ENCODE results near the gene TMOD1. TPM values are rescaled to one million over a fixed set of nuclear protein-coding genes. Genes with fewer than 3 reads are reported as not detected.

TMOD1 gene
- total RNA-seq, 2 donors from 2014 or later: 0.86 to 0.94 TPM

DNA sequence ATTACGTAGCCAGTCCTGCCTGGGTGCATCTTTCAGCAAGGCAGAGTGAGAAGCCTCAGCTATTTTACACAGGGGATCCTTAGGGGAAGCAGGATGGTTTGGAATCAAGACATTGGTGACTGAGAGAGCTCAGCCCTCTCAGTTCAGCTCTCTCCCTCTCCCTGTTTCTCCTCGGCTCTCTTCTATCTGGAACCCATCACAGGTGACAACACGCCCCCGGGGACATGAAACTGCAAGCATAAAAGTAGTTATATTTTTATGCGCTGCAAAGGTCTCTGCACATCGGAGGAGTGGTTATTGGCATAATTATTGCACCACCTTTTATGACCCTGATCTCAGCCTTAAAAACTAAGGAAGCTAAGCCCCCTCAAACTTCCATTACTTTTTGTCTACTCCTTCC lies 14.2 kb downstream of the TMOD1 start:
- no peak overlapping the region for H3K27ac Mint-ChIP-seq
- ATAC-seq: no peak
- H3K4me3 Mint-ChIP-seq: no peak overlapping the region
- peaks cover 4% of the 10 kb centered on the region for H3K4me1 Mint-ChIP-seq
- no peak for DNase-seq
- H3K27me3 Mint-ChIP-seq: peaks cover 53% of the 10 kb centered on the region
- peaks cover 3% of the 10 kb centered on the region for H3K36me3 Mint-ChIP-seq (ENCODE audit: low read depth)
- H3K9me3 ChIP-seq (ENCODE audit: control insufficient read depth, low read length, poor library complexity, severe bottlenecking): no peaks in the 10 kb centered on the region

DNA sequence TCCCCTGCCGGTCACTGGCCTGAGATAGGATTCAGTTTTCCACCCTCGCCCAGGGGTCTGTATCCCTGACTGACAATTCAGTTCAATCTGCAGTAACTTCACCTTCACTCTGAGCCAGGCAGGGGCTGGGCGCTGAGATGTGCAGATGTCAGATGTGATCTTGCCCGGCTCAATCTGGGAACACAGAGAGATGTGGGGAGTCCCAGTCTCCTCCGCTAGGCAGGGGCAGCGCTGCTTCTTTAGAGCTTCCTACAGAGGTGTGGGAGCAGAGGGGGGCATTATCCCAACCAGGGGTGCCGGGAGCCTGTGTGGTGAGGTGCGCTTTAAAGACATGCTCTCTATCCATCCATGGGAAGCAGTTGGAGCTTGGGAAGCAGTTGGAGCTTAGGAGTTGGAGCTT lies 14.6 kb downstream of the TMOD1 start:
- Mint-ChIP-seq H3K36me3 (ENCODE audit: low read depth) (peaks cover 3% of the 10 kb centered on the region), H3K4me1 (peaks cover 4% of the 10 kb centered on the region), H3K27me3 (peaks cover 53% of the 10 kb centered on the region), H3K27ac (peak overlapping the region; percentile 47), H3K4me3 (no peak overlapping the region)
- no peak for ATAC-seq
- DNase-seq: no peak
- H3K9me3 ChIP-seq (ENCODE audit: control insufficient read depth, low read length, poor library complexity, severe bottlenecking): no peaks in the 10 kb centered on the region

GRCh38 chr9:97517331-97518089 lies 16.0 kb downstream of the TMOD1 start:
- no peak for ATAC-seq
- DNase-seq: no peak
- Mint-ChIP-seq H3K36me3 (ENCODE audit: low read depth) (peaks cover 3% of the 10 kb centered on the region), H3K4me1 (peaks cover 4% of the 10 kb centered on the region), H3K27me3 (peaks cover 44% of the 10 kb centered on the region), H3K27ac (no peak overlapping the region), H3K4me3 (no peak overlapping the region)
- no peaks in the 10 kb centered on the region for H3K9me3 ChIP-seq (ENCODE audit: control insufficient read depth, low read length, poor library complexity, severe bottlenecking)

DNA sequence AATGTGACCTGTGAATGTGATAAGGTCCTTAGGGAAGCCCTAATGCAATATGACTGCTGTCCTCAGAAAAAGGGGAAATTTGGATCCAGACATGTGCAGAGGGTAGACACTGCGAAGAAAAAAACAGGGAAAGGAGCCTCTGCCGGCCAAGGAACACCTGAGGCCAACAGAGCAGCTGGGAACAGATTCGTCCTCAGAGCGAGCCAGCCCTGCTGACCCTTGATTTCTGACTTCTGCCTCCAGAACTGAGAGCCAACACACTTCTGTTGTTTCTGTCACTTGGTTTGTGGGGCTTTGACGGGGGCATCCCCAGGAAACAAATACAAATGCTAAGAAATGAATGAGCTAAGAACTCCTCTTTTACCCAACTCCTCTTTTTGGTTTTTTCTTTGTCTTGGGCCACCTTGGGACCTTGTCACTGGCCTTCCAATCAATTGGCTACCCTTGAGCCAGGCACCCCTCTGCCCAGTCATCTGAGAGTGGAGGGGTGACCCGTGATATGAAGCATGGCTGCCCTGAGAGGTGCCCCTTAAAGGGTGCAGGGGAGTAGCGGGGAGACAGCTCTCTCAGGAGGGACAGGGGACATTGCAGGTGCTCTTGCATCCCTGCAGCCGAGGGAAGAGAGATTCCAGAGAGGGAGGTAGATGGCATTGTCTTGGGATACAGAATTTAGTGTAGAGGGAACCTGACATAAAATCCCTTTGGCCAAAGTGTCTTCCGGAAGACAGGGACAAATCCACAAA lies 16.9 kb downstream of the TMOD1 start:
- H3K9me3 ChIP-seq (ENCODE audit: control insufficient read depth, low read length, poor library complexity, severe bottlenecking): no peaks in the 10 kb centered on the region
- H3K4me3 Mint-ChIP-seq: no peak overlapping the region
- DNase-seq (no peak), ATAC-seq (no peak)
- H3K4me1 Mint-ChIP-seq: peaks cover 4% of the 10 kb centered on the region
- no peak overlapping the region for H3K27ac Mint-ChIP-seq
- peaks cover 44% of the 10 kb centered on the region for H3K27me3 Mint-ChIP-seq
- H3K36me3 Mint-ChIP-seq (ENCODE audit: low read depth): peaks cover 3% of the 10 kb centered on the region

- H3K4me1 Mint-ChIP-seq: peaks cover 4% of the 10 kb centered on the region
- no peaks in the 10 kb centered on the region for H3K9me3 ChIP-seq (ENCODE audit: control insufficient read depth, low read length, poor library complexity, severe bottlenecking)
- H3K4me3 Mint-ChIP-seq: no peak overlapping the region
- peaks cover 3% of the 10 kb centered on the region for H3K36me3 Mint-ChIP-seq (ENCODE audit: low read depth)
- H3K27ac Mint-ChIP-seq: no peak overlapping the region
- ATAC-seq: no peak
- H3K27me3 Mint-ChIP-seq: peaks cover 44% of the 10 kb centered on the region
- no peak for DNase-seq
Measured at GRCh38 chr9:97518909-97519307, 17.4 kb downstream of the TMOD1 start.

- H3K27me3 Mint-ChIP-seq: peaks cover 44% of the 10 kb centered on the region
- H3K36me3 Mint-ChIP-seq (ENCODE audit: low read depth): peaks cover 3% of the 10 kb centered on the region
- H3K27ac Mint-ChIP-seq: no peak overlapping the region
- H3K9me3 ChIP-seq (ENCODE audit: control insufficient read depth, low read length, poor library complexity, severe bottlenecking): no peaks in the 10 kb centered on the region
- H3K4me3 Mint-ChIP-seq: no peak overlapping the region
- peaks cover 4% of the 10 kb centered on the region for H3K4me1 Mint-ChIP-seq
- ATAC-seq (no peak), DNase-seq (no peak)
Measured at GRCh38 chr9:97519441-97519970, 18.0 kb downstream of the TMOD1 start.

DNA sequence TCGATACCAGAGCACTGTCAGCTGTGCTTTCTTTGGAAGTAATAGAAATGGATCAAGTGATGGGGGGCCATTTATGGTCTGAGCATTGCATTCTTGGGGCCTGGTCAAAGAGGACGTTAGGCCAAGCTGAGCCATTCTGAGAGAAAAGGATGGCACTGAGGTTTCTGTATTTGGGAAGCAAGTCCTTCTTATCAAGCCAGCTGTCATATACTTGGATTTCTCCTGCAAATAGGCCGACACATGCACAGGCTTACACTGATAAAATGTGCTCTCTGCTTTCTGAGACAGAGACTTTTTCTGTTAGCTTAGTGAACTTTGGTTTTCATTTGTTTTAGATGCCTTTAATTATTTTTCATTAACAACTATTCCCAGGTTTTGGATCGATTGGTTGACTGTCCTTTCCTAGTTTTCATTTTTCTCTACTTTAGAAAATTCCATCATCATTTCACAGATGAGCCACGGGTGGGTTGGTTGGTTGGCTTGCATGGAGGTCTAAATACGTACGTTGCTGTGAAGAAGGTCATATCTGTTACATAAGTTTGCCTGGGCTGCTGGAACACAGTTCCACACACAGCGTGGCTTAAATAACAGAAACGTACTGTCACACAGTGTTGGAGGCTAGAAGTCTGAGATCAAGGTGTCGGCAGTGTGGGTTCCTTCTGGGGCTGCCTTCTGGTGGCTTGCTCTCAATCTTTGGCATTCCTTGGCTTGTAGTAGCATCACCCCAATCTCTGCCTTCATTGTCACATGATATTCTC lies 20.3 kb downstream of the TMOD1 start:
- H3K9me3 ChIP-seq (ENCODE audit: control insufficient read depth, low read length, poor library complexity, severe bottlenecking): no peaks in the 10 kb centered on the region
- no peak for ATAC-seq
- H3K36me3 Mint-ChIP-seq (ENCODE audit: low read depth): no peaks in the 10 kb centered on the region
- no peak overlapping the region for H3K27ac Mint-ChIP-seq
- no peak overlapping the region for H3K4me3 Mint-ChIP-seq
- DNase-seq: no peak
- peaks cover 30% of the 10 kb centered on the region for H3K27me3 Mint-ChIP-seq
- peaks cover 2% of the 10 kb centered on the region for H3K4me1 Mint-ChIP-seq

- DNase-seq (no peak), ATAC-seq (no peak)
- Mint-ChIP-seq H3K27ac (no peak overlapping the region), H3K4me1 (no peaks in the 10 kb centered on the region), H3K27me3 (peaks cover 8% of the 10 kb centered on the region), H3K36me3 (ENCODE audit: low read depth) (no peaks in the 10 kb centered on the region), H3K4me3 (no peak overlapping the region)
- no peaks in the 10 kb centered on the region for H3K9me3 ChIP-seq (ENCODE audit: control insufficient read depth, low read length, poor library complexity, severe bottlenecking)
Measured at GRCh38 chr9:97524424-97524823, 23.0 kb downstream of the TMOD1 start.

DNA sequence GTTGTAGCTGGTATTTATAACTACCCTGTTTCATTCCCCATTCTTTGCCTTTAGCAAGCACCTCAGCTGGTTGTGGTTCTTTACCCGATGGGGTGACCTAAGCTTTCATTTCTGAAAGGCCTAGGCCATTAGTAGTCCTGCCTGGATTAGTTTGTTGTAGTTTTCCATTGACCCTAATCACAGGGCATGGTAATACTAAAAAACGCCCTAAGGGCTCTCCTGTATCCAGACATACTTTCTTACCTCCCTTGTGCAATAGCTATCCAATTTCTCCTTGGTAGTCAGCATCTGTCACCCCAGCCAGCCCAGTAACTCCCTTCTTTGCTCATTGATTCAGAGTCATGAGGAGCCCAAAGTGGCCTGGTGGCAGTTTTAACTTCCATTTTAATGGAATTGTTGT lies 24.0 kb downstream of the TMOD1 start:
- Mint-ChIP-seq H3K4me1 (no peaks in the 10 kb centered on the region), H3K27me3 (peaks cover 10% of the 10 kb centered on the region), H3K36me3 (ENCODE audit: low read depth) (no peaks in the 10 kb centered on the region), H3K27ac (no peak overlapping the region), H3K4me3 (no peak overlapping the region)
- no peak for DNase-seq
- H3K9me3 ChIP-seq (ENCODE audit: control insufficient read depth, low read length, poor library complexity, severe bottlenecking): no peaks in the 10 kb centered on the region
- no peak for ATAC-seq

DNA sequence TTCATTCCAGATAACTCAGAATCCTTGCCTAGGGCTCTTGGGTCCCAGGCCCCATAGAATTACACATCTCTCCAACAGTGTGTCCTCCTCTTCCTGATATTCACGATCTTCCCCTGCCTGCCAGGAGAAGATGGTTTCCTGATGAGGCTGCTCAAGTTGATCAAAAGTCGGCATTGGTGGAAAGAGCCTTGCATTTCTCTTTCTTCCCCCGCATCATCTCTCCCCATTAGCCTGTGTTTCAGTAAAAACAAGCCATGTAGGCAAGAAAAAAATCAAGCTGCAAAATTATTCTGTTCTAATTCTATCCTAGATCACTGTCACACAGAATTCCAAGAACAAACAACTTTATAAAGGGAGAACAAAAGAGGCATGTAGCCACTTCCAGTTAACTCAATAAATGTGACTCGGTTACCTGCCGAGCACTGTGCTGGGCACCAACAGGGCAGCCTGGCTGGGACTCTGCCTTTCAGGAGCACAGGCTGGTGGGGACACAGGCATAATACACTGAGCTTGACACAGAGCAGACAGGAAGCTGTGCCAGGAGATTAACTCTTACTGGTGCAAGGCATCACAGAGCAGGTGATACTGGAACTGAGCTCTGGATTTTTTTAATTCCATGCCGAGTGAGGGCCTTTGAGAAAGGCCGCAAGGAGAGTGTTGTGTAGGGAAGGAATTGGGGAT lies 25.6 kb downstream of the TMOD1 start:
- DNase-seq (no peak), ATAC-seq (no peak)
- Mint-ChIP-seq H3K4me1 (no peaks in the 10 kb centered on the region), H3K27me3 (peaks cover 10% of the 10 kb centered on the region), H3K27ac (no peak overlapping the region), H3K4me3 (no peak overlapping the region), H3K36me3 (ENCODE audit: low read depth) (no peaks in the 10 kb centered on the region)
- H3K9me3 ChIP-seq (ENCODE audit: control insufficient read depth, low read length, poor library complexity, severe bottlenecking): no peaks in the 10 kb centered on the region

DNA sequence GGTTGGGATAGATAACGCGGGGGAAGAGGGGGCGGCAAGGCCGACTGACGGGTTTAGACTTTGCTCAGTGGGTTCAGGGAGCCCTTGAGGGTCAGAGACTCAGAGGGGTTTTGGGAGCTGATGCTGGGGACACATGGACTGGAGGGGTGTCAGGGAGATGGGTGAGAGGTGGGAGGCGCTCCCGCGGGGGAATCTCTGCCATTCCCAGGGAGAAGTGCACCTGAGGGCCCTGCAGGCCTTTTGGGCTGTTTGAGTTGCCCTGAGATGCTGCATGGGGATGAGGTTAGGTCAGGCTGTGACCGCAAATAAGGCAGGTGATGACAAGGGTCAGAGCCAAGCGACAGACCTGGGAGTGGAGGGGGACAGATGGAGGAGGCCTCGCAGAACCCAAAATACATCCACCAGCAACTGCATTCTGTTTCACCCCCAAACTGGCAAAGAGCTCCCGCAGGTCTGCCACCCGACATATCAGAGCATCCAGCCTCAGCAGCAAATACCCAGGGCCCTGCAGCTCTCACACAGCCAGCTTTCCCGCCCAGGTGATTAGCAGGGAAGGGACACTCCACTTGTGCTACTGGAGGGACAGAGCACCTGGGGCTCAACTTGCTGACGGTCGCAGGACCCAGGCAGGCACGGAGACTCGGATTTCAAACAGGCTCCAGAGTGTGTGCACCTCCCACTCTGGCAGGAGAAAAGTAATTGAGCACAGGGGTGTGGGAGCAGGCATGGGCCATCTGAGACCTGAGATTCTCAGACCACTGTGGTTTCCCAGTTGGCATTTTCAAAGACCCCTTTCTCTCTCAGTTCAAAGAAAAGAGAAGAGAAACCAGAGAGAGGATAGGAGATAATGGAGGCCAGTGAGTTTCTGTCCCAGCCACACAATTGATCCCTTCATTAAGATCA lies 26.4 kb downstream of the TMOD1 start:
- H3K9me3 ChIP-seq (ENCODE audit: control insufficient read depth, low read length, poor library complexity, severe bottlenecking): no peaks in the 10 kb centered on the region
- no peak for ATAC-seq
- Mint-ChIP-seq H3K4me3 (no peak overlapping the region), H3K27me3 (peaks cover 10% of the 10 kb centered on the region), H3K27ac (no peak overlapping the region), H3K36me3 (ENCODE audit: low read depth) (no peaks in the 10 kb centered on the region), H3K4me1 (no peaks in the 10 kb centered on the region)
- no peak for DNase-seq
